Left hindlimb (tissue), 1 donor: ENCODE results near the gene CASP2.

Experiments used
- DNase-seq: peaks from one replicate; pipeline ENCODE4 v3.0.0-alpha.2; 2018

CASP2 gene

DNA sequence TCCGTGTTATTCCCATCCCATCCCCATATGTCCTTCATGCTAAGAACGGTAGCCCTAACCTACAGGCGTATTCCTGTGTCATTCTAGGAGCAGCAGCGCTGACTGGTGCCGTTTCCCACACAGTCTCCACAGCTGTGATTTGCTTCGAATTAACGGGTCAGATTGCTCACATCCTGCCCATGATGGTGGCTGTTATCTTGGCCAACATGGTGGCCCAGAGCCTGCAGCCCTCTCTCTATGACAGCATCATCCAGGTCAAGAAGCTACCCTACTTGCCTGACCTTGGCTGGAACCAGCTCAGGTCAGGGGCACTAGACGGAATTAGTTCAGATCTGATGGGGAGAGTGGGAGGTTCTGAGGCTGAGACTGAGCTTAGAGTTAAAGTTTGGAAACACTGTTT is 53.7 kb downstream of the CASP2 start:
- DNase-seq: no peak

DNA sequence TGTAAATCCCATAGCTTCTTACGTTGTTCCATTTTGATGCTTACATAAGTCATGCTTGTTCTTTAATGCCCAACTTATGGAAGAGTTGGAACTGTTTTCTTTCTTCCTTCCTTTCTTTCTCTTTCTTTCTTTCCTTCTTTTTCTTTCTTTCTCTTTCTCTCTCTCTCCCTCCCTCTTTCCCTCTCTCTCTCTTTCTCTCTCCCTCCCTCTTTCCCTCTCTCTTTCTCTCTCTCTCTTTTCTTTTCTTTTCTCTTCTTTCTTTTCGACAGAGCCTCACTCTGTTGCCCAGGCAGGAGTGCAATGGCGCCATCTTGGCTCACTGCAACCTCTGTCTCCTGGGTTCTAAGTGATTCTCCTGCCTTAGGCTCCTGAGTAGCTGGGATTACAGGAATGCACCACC is 55.4 kb downstream of the CASP2 start:
- DNase-seq: no peak

DNA sequence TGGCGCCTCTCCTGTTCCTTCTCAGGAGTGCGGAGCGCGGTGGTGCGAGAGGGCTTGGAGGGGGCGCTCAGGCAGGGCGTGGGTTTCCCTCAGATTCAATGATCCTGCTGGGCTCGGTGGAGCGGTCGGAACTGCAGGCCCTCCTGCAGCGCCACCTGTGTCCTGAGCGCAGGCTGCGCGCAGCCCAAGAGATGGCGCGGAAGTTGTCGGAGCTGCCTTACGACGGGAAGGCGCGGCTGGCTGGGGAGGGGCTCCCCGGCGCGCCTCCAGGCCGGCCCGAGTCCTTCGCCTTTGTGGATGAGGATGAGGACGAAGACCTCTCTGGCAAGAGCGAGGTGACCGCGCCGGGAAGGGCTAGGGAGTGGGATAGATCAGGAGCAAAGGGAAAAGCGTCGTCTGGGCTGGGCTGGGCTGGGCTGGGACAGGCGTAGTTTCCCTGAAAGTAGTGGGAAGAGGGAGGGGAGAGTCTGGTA is 57.3 kb downstream of the CASP2 start:
- DNase-seq: no peak

DNA sequence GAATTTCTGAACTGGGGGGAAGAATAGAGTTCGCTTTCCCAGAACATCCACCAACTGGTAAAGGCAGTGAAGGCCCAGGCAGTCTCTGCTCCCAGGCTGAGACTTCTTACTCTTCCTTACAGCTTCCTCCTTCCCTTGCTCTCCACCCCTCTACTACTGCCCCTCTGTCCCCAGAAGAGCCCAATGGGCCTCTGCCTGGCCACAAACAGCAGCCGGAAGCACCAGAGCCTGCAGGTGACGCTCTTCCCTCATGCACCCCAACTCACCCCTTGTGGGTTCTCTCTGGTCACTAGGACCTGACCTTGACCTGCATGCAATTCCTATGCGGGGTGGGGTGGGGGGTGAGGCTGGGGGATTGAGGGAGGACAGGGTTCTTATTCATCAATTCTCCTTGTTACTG is 57.9 kb downstream of the CASP2 start:
- no peak for DNase-seq

DNA sequence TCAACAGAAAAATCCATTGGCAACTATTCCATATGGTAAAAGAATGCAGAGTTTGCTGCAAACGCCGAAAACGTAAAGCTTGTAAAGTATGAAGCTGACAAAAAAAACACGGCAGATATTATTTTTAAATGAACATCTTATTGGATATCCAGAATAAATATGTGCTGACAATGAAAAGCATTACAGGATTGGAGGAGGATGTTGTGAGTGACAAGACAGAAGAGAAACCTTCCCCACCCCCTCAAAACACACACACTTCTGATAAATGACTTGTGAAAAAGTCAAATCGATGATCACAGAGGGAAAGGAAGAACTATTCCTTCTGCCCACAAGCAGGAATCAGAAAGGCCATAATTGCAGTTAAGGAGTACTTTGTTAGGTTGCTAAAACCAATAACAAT is 59.8 kb downstream of the CASP2 start:
- DNase-seq: no peak

DNA sequence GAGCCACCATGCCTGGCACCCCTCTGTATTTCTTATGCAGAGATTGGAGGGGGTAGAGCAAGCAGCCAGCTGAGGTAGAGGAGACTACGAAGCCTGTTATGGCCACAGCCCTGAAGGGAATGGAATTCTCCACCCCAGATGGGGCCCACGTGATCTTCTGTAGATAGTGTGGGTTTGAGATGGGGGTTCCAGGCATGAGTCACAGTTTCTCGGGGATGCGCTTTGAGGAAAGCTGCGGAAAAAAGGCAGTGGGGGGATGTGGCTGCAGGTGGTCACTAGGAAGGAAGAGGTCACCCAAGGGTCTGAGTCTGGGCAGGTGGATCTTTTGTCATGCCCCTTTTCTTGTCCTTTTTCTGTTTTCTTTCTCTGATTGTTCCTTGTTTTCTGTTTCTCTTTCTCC is 62.9 kb downstream of the CASP2 start:
- DNase-seq: no peak

DNA sequence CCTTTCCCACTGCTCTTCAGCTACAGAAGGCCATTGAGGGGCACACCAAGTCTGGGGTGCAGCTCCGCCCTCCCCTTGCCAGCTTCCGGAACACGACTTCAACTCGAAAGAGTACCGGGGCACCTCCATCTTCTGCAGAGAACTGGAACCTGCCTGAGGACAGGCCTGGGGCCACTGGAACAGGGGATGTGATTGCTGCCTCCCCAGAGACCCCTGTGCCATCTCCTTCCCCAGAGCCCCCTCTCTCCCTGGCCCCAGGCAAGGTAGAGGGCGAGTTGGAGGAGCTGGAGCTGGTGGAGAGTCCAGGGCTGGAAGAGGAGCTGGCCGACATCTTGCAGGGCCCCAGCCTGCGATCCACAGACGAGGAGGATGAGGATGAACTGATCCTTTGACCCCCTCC is 63.4 kb downstream of the CASP2 start:
- DNase-seq: no peak

DNA sequence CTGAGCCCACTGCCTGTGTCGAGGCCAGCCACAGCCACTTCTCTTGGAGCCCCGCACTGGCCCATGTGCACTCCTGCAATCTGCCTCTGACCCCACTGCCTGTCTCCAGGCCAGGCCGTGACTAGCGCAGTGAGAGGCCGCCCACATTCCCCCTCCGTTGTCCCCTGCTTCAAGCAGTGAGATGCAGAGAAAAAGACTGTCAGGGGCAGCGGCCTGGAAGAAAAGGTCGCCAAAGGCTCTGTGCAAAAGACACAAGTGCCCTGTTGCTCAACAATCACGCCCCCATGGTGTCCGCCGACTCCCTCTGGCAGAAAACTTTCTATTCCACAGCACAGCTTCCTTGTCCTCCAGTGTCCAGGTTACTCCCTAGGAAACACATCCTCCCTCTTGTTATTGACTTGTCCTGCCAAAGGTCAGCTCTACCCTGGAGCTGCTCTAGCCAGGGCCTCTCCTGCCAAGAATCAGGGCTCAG is 64.4 kb downstream of the CASP2 start:
- DNase-seq: no peak

DNA sequence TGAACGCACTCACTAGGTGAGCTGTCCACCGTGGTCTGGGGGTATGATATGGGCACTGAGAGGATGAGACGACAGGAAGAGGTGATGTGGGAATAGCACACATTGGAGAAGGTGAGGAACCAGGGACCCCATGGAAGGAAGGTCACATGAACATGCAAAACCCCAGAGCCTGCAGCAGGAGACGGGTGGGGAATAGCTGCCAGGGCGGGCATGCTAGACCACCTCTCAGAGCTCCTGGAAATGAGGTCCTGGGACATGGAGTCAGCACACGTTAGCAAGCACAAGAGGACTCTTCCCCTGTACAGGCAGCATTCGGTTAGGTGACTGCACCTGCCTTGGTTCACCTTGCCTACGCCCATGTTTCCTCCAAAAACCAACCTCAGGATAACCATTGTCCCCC is 66.2 kb downstream of the CASP2 start:
- no peak for DNase-seq

DNA sequence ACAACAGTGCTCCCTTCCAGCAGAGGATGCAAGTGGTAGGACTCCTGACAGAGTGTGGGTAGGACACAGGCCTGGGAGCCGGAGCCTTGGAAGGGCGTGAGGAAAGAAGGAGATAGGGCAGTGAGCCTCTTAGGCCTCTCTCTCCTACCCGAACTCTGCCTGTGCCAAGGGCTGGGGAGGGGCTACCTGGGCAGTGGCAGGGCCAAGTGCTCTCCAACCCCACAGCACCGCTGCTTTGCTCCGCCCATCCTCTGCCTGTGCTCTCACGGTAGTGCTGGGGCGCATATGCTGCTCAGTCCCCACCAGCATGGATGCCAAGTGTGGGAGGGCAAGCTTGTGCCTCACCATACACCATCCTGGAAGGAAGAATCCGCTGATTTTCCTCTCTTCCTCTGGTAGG is 66.8 kb downstream of the CASP2 start:
- DNase-seq: no peak

DNA sequence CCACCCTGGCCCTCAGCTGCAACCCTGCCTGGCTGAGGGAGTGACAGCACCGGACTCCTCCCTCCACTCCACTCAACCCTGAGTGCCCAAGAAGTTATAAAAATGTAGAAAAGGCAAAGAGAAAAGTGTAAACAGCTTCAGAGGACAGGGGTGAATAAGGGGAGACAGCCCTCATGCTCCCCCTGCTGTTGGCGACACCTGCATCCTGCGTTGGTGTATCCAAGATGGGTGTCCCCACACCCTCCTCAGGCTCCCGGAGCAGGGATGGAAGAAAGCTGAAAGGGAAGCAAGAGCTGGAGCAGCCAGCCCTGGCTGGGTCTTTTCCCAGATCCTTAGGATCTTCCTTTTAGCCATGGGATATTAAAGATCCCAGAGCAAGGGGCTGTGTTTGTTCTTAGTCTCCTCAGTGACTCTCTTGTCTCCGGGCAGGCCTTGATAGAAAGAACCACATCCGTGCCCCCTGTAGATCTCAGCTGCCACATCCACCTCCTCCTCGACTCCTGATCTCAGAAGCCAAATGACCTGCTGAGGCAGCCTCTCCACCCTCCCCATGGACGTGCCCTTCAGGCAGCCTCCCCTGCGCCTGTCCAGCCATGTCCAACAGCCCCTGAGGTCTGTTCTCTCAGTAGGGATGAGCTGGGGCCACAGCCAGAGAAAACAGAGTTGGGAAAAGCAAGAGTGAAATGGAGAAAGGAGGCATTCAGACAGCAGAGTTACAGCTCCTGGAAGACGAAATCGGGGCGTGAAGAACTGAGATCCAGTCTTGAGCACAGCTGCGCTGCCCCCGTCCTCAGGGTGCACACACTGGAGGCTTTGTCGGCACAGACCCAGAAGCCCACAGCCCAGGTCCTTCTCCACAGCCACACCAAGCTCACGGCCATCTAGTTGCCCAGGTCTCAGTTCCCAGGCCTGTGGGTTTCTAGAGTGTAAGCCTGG is 67.6 kb downstream of the CASP2 start:
- DNase-seq: no peak

DNA sequence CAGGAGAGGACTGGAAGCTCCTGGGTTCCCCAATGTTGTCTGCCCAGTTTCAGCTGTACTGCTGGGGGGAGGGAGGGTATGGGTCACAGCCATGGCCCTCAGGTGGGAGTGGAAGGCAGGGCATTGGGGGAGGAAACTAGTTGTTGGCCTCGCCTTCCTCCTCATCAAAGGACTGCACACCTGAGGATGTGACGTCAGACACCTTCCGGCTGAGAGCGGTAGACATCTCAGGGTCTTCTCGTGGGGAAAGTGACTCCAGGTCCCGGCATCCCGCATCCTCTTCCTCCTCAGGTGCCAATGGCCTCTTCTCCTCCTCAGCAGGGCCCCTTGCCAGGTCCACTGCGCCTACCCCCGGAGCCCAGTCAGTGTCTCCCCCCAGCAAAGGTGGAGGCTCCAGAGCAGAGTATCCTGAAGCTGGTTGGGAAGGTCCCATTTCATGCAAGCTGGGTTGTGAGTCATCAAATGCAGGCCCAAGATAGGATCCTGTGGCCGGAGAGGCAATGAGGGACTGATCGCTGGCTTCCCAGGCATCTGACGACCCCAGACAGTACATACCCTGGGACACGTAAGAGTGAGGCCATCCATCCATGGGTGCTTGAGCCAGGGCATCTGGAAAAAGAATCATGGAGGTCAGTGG is 68.4 kb downstream of the CASP2 start:
- DNase-seq: no peak
